Measurements from ENCODE around the gene CTIF.
"Not testable (repeated sequence)": the region's sequence is repeated elsewhere in the genome, so short reads cannot be mapped to it uniquely, and the experiment has no call there.

Gene CTIF

DNA sequence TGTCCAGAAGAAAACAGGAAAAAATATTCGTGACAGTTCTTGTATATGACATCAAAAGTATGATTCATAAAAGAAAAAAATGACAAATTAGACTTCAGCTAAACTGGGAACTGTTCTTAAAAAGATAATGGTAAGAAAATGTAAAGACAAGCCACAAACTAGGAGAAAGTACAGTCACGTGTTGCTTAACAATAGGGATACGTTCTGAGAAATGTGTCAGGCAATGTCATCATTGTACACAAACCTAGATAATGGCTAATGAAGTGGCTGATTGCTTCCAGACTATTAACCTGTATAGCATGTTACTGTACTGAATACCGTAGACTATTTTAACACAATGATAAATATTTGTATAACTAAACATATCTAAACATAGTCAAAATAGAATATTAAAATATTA is 35.9 kb upstream of the CTIF start:
- no peak overlapping the region for H3K27ac ChIP-seq
- no peak for TF ChIP-seq ZFX (IDR thresholded peaks at IDR 0.05; ENCODE audit: borderline replicate concordance)
- TF ChIP-seq, protein P1, sequence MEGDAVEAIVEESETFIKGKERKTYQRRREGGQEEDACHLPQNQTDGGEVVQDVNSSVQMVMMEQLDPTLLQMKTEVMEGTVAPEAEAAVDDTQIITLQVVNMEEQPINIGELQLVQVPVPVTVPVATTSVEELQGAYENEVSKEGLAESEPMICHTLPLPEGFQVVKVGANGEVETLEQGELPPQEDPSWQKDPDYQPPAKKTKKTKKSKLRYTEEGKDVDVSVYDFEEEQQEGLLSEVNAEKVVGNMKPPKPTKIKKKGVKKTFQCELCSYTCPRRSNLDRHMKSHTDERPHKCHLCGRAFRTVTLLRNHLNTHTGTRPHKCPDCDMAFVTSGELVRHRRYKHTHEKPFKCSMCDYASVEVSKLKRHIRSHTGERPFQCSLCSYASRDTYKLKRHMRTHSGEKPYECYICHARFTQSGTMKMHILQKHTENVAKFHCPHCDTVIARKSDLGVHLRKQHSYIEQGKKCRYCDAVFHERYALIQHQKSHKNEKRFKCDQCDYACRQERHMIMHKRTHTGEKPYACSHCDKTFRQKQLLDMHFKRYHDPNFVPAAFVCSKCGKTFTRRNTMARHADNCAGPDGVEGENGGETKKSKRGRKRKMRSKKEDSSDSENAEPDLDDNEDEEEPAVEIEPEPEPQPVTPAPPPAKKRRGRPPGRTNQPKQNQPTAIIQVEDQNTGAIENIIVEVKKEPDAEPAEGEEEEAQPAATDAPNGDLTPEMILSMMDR (IDR thresholded peaks at IDR 0.05), result no peak

DNA sequence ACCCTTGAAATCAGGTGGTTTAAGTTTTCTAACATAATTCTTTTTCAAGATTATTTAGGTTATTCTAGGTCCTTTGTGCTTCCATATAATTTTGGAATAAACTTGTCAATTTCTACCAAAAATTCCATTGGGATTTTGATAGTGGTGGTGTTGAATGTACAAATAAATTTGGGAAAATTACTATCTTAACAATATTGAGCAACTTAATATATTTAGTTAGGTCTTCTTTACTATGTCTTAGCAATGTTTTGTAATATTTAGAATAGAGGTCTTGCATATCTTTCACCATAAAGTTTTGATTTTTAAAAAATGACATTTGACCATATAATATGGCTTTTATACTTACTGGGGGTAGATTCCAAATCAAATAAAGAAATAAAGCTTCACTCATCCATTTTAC is 34.0 kb upstream of the CTIF start:
- H3K27ac ChIP-seq, result no peak overlapping the region
- TF ChIP-seq, protein P1 (IDR thresholded peaks at IDR 0.05), result no peak
- no peak for TF ChIP-seq ZFX (IDR thresholded peaks at IDR 0.05; ENCODE audit: borderline replicate concordance)

DNA sequence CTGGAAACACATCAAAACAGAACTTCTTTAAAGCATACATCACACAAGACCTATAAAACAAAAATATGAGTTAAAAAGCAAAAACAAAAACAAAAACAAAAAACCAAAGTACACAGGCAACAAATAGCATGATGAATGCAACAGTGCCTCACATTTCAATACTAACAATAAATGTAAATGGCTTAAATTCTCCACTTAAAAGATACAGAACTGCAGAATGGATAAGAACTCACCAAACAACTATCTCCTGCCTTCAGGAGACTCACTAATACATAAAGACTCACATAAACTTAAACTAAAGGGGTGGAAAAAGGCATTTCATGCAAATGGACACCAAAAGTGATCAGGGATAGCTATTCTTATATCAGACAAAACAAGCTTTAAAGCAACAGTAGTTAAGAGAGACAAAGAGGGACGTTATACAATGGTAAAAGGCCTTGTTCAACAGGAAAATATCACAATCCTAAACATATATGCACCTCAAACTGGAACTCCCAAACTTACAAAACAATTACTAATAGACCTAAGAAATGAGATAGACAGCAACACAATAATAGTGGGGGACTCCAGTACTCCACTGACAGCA is 31.8 kb upstream of the CTIF start:
- not testable (repeated sequence) for H3K27ac ChIP-seq

DNA sequence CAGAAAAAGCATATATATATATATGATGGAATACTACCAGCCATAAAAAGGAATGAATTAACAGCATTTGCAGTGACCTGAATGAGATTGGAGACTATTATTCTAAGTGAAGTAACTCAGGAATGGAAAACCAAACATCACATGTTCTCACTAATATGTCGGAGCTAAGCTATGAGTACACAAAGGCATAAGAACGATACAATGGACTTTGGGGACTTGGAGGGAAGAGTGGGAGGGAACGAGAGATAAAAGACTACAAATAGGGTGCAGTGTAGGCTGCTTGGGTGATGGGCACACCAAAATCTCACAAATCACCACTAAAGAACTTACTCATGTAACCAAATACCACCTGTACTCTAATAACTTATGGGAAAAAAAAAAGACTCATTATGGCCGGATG is 26.3 kb upstream of the CTIF start:
- not testable (repeated sequence) for H3K27ac ChIP-seq

DNA sequence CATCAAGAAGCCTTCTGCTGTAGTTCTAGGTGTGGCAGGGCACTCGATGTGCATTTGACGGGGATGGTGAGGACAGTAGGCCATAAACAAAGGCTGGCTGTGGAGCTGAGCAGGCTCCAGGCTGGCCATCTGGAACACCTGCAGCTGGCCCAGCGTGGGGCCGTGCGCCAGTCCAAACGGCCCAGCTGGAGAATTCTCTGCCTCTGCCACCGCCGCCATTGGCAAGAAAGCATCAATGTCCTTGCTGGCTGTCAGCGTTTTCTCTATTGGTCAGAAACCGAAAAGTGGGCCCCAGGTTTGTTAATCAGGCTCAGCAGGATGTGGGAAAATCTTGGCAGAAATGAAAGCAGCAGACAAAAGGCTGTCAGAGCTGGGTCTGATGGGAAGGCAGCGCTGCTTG is 24.0 kb upstream of the CTIF start:
- no peak overlapping the region for H3K27ac ChIP-seq
- no peak for TF ChIP-seq ZFX (IDR thresholded peaks at IDR 0.05; ENCODE audit: borderline replicate concordance)
- TF ChIP-seq, protein P1 (IDR thresholded peaks at IDR 0.05), result no peak

DNA sequence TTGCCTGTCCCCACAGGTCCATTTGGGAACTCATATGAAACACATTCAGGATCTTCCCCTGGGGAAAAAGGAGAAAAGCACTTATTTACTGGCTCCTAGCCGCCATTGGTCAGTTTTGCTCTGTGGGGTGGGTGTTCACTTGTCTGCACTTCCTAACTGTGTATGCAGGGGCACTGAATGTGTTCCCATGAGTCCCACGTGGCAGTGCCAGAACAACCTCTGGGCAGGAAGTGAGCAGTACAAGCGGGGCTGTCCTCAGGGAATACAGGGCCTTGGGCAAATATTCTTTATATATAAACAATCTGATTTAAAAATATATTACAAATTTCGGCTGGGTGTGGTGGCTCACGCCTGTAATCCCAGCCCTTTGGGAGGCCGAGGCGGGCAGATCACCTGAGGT is 21.8 kb upstream of the CTIF start:
- no peak overlapping the region for H3K27ac ChIP-seq
- TF ChIP-seq ZFX (IDR thresholded peaks at IDR 0.05; ENCODE audit: borderline replicate concordance), result no peak
- TF ChIP-seq, protein P1 (IDR thresholded peaks at IDR 0.05), result no peak

DNA sequence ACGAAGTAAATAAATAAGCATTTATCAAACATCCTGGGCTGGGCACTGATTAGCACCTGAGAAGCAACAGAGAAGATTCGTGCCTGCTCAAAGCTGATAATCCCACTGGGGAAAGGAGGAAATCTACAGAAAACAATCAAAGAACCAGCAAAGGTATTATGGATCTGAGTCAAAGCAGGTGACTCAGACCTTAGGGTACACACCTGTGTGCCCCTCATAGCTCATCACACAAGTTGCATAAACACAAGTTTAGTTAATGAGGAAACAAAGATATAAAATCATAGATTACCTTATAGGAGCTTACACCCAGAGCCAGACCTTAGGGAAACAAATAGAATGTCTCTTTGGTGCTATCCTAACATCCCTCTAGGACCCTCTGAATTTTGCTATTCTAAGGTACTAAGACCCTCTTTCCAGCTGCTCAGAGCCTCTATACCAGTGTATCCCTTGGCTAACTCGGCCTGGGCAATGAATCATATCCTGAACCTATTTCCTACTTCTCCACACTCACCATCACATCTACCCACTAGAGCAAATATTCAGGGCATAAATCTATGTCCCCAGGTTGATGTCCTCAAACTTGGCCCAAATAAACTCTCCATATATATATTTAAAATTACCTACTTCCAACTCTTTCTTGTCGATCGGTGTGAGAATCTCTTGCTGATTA is 19.3 kb upstream of the CTIF start:
- no peak for TF ChIP-seq ZFX (IDR thresholded peaks at IDR 0.05; ENCODE audit: borderline replicate concordance)
- TF ChIP-seq, protein P1 (IDR thresholded peaks at IDR 0.05), result no peak
- no peak overlapping the region for H3K27ac ChIP-seq

DNA sequence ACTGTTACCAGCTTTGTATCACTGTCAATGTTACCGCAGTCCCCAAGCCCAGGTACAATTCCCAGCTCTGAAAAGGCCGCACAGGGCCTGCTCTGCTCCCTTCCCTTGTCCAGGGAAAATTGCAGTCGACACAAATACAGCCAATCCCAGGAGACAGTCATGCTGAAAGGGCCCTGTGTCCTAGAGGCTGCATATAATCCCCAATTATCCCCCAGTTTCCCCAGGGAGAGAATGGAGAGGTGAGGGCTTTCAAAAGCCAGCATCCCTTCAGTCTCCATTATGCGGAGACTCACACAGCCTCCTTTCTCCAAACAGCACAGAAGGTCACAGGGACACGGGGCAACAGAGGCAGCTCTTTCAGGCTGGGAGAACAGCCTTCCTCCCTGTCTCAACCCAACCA is 17.1 kb upstream of the CTIF start:
- no peak for TF ChIP-seq ZFX (IDR thresholded peaks at IDR 0.05; ENCODE audit: borderline replicate concordance)
- no peak overlapping the region for H3K27ac ChIP-seq

DNA sequence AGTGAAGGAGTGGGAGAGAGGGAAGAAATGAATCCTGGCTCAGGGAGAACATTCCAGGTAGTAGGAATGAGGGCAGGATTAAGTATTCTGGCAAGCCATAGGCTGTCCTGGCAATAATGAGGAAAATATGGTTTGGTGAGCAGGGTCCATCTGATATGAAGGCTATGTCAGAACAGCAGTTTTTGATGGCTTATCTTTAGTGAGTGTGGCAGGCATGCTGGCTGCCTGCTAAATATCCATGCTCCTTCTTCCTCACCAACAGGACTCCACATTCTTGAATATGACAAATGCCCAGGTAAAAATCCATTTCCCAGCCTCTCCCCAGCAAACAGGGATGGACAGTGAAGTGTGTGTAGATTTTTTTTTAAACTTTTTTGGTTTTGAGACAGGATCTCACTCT is 13.2 kb upstream of the CTIF start:
- no peak overlapping the region for H3K27ac ChIP-seq
- TF ChIP-seq, protein P1 (IDR thresholded peaks at IDR 0.05), result no peak
- no peak for TF ChIP-seq ZFX (IDR thresholded peaks at IDR 0.05; ENCODE audit: borderline replicate concordance)

Measured in 22Rv1 (cell line).